WI38 (cell line): ENCODE data around the gene DDX24.

Experiments used
- H3K4me3 ChIP-seq: 2 replicates; pipeline ENCODE4 v1.5.1; 2011; ENCODE audit warnings: low read depth, mild to moderate bottlenecking, control low read depth, low read length
- CTCF ChIP-seq: IDR thresholded peaks from 2 replicates; pipeline ENCODE4 v1.5.1; 2012; ENCODE audit warnings: low read depth, mild to moderate bottlenecking, control low read depth, low read length

DDX24 gene

GRCh38 chr14:94001016-94001415 is 80.0 kb downstream of the DDX24 start:
- TF ChIP-seq CTCF = no peak
- no peak overlapping the region for H3K4me3 ChIP-seq

- no peak overlapping the region for H3K4me3 ChIP-seq
- TF ChIP-seq CTCF = no peak
Observed at GRCh38 chr14:94000267-94000666, 80.7 kb downstream of the DDX24 start.

GRCh38 chr14:93999573-93999972 is 81.4 kb downstream of the DDX24 start:
- no peak for TF ChIP-seq CTCF
- H3K4me3 ChIP-seq = no peak overlapping the region

- TF ChIP-seq CTCF = no peak
Observed at GRCh38 chr14:93998871-93999403, 82.1 kb downstream of the DDX24 start.

More at GRCh38 chr14:93998871-93999403, 82.1 kb downstream of the DDX24 start:
- H3K4me3 ChIP-seq = no peak overlapping the region
